Stimulated activated effector memory CD8-positive, alpha-beta T cell treated with anti-CD3 and anti-CD28 coated beads, Interleukin-12 subunit alpha, Interleukin-12 subunit beta, amount 100 ng/mL, for 72 hours (primary cell): ENCODE data around the gene SUSD5.
A peak's percentile ranks its signal among the peaks of the same experiment; 100 is the strongest.
"Not testable (repeated sequence)": the region's sequence is repeated elsewhere in the genome, so short reads cannot be mapped to it uniquely, and the experiment has no call there.

ENCODE experiments used
- ATAC-seq: fragments of 150-1000 bp; cut with Tn5 transposase; 2 replicates; pipeline ENCODE4 v1.10.0; 2021
- DNase-seq, 2 donors: peaks; one replicate each; pipeline ENCODE4 v3.0.0; 2021 to 2022; ENCODE audit warnings: low spot score in 2 of 2
- H3K27ac Mint-ChIP-seq: one replicate; pipeline ENCODE4 v1.8.0; 2022; ENCODE audit warnings: mild to moderate bottlenecking, mixed read lengths
- H3K36me3 Mint-ChIP-seq: one replicate; pipeline ENCODE4 v1.8.0; 2022; ENCODE audit warnings: mild to moderate bottlenecking, mixed read lengths
- H3K4me1 Mint-ChIP-seq: one replicate; pipeline ENCODE4 v1.8.0; 2022; ENCODE audit warnings: mixed read lengths
- H3K4me3 Mint-ChIP-seq: one replicate; pipeline ENCODE4 v1.8.0; 2022; ENCODE audit warnings: mild to moderate bottlenecking, mixed read lengths
- H3K9me3 Mint-ChIP-seq: one replicate; pipeline ENCODE4 v1.8.0; 2022; ENCODE audit warnings: mixed read lengths

Gene SUSD5

DNA sequence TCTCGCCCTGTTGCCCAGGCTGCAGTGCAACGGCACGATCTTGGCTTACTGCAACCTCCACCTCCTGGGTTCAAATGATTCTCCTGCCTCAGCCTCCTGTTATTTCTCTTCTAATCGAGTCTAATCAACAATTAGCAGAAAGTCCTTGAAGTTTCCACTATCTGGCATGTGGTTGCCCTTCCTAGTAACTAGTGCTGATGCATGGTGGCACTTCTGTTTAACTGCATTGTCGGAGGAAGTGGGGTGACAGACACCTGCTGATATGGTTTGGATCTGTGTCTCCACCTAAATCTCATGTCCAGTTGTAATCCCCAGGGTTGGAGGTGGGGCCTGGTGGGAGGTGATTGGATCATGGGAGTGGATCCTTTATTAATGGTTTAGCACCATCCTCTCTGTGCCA lies 95.6 kb downstream of the SUSD5 start:
- H3K4me1 Mint-ChIP-seq = peaks cover 17% of the 10 kb centered on the region
- ATAC-seq (no peak), DNase-seq (no peak)
- no peak overlapping the region for H3K4me3 Mint-ChIP-seq
- H3K36me3 Mint-ChIP-seq = peaks cover 42% of the 10 kb centered on the region
- no peaks in the 10 kb centered on the region for H3K9me3 Mint-ChIP-seq
- peak overlapping the region; percentile 29 for H3K27ac Mint-ChIP-seq

GRCh38 chr3:33119891-33120290 lies 98.7 kb downstream of the SUSD5 start:
- Mint-ChIP-seq H3K36me3 (peaks cover 20% of the 10 kb centered on the region), H3K27ac (peak overlapping the region; percentile 1), H3K9me3 (no peaks in the 10 kb centered on the region), H3K4me1 (peaks cover 27% of the 10 kb centered on the region), H3K4me3 (no peak overlapping the region)
- ATAC-seq (no peak), DNase-seq (no peak)

DNA sequence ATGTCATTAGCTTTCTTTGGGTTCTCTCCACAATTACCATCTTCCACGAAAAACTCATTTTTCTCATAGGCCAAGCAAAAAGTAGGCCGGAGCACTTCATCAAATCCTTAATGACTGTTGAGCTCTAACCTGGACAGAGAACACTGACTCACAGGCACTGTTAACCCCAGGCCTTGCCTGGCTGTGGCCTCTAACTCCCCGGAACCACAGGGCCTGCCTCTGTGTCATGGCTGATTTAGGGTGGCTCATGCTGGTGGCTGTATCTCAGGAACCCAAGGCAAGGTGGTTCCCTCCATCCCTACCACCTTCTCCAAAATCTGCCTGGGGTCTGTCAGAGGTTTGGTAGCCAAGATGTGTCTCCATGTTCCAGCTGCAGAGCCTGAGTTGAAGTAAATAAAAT lies 101.1 kb downstream of the SUSD5 start:
- ATAC-seq = peak; percentile 35
- H3K4me3 Mint-ChIP-seq = no peak overlapping the region
- H3K36me3 Mint-ChIP-seq = peaks cover 5% of the 10 kb centered on the region
- H3K4me1 Mint-ChIP-seq = peaks cover 25% of the 10 kb centered on the region
- peak overlapping the region; percentile 1 for H3K27ac Mint-ChIP-seq
- no peaks in the 10 kb centered on the region for H3K9me3 Mint-ChIP-seq
- no peak for DNase-seq

DNA sequence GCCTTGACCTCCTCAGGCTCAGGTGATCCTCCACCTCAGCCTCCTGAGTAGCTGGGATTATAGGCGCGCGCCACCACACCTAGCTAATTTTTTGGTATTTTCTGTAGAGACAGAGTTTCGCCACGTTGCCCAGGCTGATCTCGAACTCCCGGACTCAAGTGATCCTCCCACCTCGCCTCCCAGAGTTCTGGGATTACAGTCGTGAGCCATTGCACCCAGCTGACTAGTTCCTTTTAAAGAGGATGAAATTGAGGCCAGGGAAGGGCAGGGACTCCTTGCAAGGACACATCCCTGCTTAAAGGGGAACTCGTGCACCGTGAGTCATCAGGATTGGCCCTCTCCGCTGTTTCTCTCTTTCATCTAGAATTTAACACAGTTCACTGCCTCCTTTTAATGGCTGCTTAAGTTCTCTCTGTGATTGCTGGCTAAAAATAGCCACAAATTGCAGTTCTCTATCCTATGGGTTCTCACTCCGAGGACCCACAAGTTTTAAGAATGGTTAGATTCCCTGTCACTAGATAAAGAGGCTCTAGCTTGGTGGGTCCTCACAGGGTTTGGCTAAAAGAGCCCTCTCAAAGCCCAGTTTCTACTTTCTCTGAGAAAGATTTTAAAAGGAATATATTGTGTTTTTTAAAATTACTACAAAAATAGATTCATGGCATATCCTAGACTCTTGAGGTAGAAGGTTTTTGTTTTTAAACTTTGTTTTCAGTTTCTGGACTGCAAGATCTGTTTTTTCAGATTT lies 103.4 kb downstream of the SUSD5 start:
- Mint-ChIP-seq H3K36me3 (no peaks in the 10 kb centered on the region), H3K4me1 (peaks cover 41% of the 10 kb centered on the region), H3K9me3 (no peaks in the 10 kb centered on the region), H3K4me3 (peak overlapping the region; percentile 76), H3K27ac (no peak overlapping the region)
- ATAC-seq = no peak
- DNase-seq = no peak

DNA sequence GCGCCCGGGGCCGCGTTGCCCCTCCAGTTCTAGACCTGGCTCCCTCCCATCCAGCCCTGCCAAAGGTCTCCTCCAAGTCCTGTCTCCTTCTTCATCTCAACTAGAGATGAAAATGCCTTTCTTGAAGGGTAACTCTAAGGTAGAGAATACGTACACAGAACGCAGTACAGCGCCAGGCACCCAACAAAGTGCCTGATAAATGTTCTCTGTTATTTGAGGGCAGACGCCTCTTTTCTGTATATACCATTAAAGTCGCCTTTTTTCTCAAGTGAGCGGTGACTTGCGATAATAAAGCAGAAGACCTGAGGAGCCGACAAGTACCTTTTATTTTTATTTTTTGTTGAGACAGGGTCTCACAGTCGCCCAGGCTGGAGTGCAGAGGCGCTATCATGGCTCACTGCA lies 104.0 kb downstream of the SUSD5 start:
- no peak for ATAC-seq
- Mint-ChIP-seq H3K4me3 (peak overlapping the region; percentile 76), H3K9me3 (no peaks in the 10 kb centered on the region), H3K36me3 (no peaks in the 10 kb centered on the region), H3K27ac (no peak overlapping the region), H3K4me1 (peaks cover 41% of the 10 kb centered on the region)
- DNase-seq = no peak

- ATAC-seq = peak; percentile 90
- DNase-seq = peak; percentile 75 to 93
- Mint-ChIP-seq H3K4me1 (peaks cover 41% of the 10 kb centered on the region), H3K36me3 (no peaks in the 10 kb centered on the region), H3K27ac (peak within 1 kb of the TSS; percentile 48), H3K9me3 (no peaks in the 10 kb centered on the region), H3K4me3 (peak within 1 kb of the TSS; percentile 76)
Observed at GRCh38 chr3:33113772-33114621, 104.6 kb downstream of the SUSD5 start, which contains the start of gene CRTAP. Gene CRTAP, plus strand, starts transcription at chr3:33114014. Its CDS starts 64 bp downstream, at chr3:33114078.

DNA sequence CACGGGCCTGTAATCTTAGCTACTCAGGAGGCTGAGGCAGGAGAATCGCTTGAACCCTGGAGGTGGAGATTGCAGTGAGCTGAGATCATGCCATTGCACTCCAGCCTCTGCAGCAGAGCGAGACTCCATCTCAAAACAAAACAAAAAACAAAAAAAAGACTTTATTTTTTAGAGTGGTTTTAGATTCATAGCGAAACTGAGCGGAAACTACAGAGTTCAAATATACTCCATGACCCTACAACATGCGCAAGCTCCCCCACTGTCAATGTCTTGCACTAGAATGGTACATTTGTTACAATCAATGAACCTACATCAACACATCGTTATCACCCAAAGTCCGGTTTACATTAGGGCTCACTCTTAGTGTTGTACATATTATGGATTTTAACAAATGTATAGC lies 107.0 kb downstream of the SUSD5 start:
- Mint-ChIP-seq H3K36me3 (no peaks in the 10 kb centered on the region), H3K4me3 (peak overlapping the region; percentile 76), H3K4me1 (peaks cover 21% of the 10 kb centered on the region), H3K9me3 (no peaks in the 10 kb centered on the region), H3K27ac (peak overlapping the region; percentile 60)
- DNase-seq (peak in 1 of 2 donors; percentile 62), ATAC-seq (peak; percentile 55)

- ATAC-seq, H3K27ac Mint-ChIP-seq, H3K4me3 Mint-ChIP-seq, H3K36me3 Mint-ChIP-seq, DNase-seq, H3K9me3 Mint-ChIP-seq: not testable (repeated sequence)
- peaks cover 10% of the 10 kb centered on the region for H3K4me1 Mint-ChIP-seq
Observed at GRCh38 chr3:33106854-33107253, 111.8 kb downstream of the SUSD5 start.

DNA sequence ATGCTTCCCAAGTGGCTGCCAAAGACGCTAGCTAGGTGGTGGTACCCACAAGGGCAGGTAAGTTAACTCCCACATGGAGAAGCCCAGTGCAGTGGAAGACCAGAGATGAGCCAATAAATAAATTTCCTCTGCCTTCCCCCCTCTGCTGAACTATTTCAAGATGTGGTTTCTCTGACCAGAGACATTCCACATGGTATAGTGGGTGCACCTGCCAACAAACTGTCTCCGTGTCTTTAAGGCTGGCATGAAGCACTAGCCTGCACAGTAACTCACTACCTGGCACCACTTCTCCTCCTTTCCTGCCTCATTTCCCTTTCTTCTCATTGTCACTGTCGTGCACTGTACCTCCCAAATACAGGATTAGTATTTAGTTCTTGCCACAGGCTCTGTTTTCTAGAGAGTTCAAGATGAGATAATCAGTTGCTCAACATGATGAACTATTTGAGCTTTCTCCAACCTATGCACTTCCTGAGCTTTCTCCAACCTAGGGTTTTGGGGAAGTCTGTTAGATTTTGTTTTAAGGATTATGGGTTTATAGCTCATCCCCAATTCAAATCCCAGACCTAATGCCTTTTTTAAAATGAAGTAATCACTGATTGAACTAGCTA lies 113.2 kb downstream of the SUSD5 start:
- H3K27ac Mint-ChIP-seq = no peak overlapping the region
- H3K9me3 Mint-ChIP-seq = no peaks in the 10 kb centered on the region
- H3K36me3 Mint-ChIP-seq = no peaks in the 10 kb centered on the region
- no peak overlapping the region for H3K4me3 Mint-ChIP-seq
- no peaks in the 10 kb centered on the region for H3K4me1 Mint-ChIP-seq
- no peak for ATAC-seq
- DNase-seq = no peak

- no peaks in the 10 kb centered on the region for H3K9me3 Mint-ChIP-seq
- DNase-seq (no peak), ATAC-seq (no peak)
- H3K27ac Mint-ChIP-seq = no peak overlapping the region
- H3K4me3 Mint-ChIP-seq = no peak overlapping the region
- no peaks in the 10 kb centered on the region for H3K4me1 Mint-ChIP-seq
- no peaks in the 10 kb centered on the region for H3K36me3 Mint-ChIP-seq
Observed at GRCh38 chr3:33104803-33105202, 113.8 kb downstream of the SUSD5 start.

- no peaks in the 10 kb centered on the region for H3K36me3 Mint-ChIP-seq
- no peak overlapping the region for H3K4me3 Mint-ChIP-seq
Observed at GRCh38 chr3:33103480-33103879, 115.1 kb downstream of the SUSD5 start.

DNA sequence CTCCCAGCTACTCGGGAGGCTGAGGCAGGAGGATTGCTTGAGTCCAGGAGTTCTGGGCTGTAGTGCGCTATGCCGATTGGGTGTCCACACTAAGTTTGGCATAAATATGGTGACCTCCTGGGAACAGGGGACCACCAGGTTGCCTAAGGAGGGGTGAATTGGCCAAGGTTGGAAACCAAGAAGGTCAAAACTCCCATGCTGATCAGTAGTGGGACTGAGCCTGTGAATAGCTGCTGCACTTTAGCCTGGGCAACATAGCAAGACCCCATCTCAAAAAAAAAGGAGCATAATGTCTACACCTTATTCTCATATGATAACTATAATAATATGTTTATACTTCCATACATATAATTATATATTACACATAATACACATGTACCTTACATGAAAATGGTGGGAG lies 115.6 kb downstream of the SUSD5 start:
- Mint-ChIP-seq H3K36me3 (no peaks in the 10 kb centered on the region), H3K4me3 (no peak overlapping the region), H3K4me1 (no peaks in the 10 kb centered on the region), H3K27ac (no peak overlapping the region), H3K9me3 (no peaks in the 10 kb centered on the region)
- ATAC-seq = no peak
- no peak for DNase-seq

More at GRCh38 chr3:33103480-33103879, 115.1 kb downstream of the SUSD5 start:
- no peaks in the 10 kb centered on the region for H3K4me1 Mint-ChIP-seq
- DNase-seq (no peak), ATAC-seq (no peak)
- H3K27ac Mint-ChIP-seq = no peak overlapping the region
- no peaks in the 10 kb centered on the region for H3K9me3 Mint-ChIP-seq

GRCh38 chr3:33100229-33100628 lies 118.4 kb downstream of the SUSD5 start:
- no peak overlapping the region for H3K27ac Mint-ChIP-seq

More at GRCh38 chr3:33100229-33100628, 118.4 kb downstream of the SUSD5 start:
- Mint-ChIP-seq H3K9me3 (no peaks in the 10 kb centered on the region), H3K4me1 (peaks cover 12% of the 10 kb centered on the region), H3K4me3 (no peak overlapping the region), H3K36me3 (no peaks in the 10 kb centered on the region)
- ATAC-seq (no peak), DNase-seq (no peak)
